HG03135 (cell line): ENCODE measurements around the gene FAU.
"Not testable (repeated sequence)": the region's sequence is repeated elsewhere in the genome, so short reads cannot be mapped to it uniquely, and the experiment has no call there.

Experiments
- ATAC-seq: cut with Tn5 transposase; IDR thresholded peaks from one replicate; pipeline ENCODE4 v1.9.1; 2021; ENCODE audit warnings: mild to moderate bottlenecking, moderate library complexity; ENCODE audit not compliant: unreplicated experiment

FAU gene

DNA sequence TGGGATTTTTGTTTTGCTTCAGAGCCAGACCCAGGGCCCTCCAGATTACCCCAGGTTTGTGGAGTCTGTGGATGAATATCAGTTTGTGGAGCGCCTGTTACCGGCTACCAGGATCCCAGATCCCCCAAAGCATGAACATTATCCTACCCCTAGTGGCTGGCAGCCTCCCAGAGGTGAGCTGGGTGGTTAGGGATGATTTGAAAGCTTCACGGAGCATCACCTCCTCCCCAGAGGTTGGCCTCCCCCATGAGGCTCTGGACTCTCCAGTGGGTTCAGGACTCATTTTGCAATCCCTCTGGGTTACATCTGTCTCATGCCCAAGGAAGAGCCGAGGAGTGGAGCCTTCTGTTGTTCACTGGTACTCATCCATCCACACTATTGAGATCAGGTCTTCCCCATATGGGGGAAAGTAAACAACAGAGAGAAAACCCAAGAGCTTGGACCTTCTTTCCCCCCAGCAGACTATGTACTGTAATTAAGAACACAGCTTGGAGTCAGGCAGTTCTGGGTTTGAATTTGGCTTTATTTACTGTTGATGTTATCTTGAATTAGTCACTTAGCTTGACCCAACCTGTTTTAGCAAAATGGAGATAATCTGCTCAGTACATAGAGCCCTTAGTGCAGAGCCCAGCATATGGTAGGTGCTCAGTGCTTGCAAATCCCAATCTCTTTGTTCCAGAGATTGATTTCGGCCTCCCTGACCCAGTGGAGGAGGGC, 2.7 kb upstream of the FAU start:
- ATAC-seq = no peak

DNA sequence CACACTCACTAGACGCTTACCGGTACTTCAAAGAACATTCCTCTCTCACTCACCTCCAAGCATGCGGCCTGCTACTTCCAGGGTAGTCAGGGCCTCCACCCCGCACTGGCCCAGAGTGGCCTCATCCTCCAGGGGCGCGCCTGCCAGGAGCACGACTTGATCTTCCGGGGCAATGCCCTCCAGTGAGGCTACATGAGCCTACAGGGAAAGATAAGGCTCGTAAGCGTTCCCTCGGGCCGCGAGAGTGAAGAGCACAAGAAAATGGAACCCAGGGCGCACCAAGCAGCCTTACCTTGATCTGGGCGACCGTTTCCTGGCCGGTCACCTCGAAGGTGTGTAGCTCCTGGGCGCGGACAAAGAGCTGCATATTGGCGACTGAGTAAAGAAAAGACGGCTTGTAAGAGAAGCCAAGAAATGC, 478 bp downstream of the FAU start:
- ATAC-seq = no peak

DNA sequence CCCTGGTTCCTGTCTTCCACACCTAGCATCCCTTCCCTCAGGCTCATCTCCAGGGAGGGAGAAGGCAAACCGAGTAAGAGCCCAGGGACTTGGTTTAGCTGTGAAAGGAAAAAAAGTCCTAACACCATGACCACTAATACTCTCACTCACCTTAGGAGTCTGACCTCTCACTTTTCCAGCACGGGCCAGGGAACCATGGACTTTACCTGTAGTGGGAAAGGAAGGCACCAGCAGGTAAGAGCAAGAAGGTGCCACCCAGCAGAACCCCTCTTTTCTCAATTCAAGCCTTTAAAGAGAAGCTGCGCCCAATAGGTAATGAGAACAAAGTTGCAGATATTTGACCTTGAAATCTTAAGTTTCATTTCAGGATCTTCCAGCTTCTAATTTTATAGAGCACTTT, 1.1 kb downstream of the FAU start:
- ATAC-seq = no peak

GRCh38 chr11:65119670-65119995, 2.3 kb downstream of the FAU start:
- no peak for ATAC-seq

DNA sequence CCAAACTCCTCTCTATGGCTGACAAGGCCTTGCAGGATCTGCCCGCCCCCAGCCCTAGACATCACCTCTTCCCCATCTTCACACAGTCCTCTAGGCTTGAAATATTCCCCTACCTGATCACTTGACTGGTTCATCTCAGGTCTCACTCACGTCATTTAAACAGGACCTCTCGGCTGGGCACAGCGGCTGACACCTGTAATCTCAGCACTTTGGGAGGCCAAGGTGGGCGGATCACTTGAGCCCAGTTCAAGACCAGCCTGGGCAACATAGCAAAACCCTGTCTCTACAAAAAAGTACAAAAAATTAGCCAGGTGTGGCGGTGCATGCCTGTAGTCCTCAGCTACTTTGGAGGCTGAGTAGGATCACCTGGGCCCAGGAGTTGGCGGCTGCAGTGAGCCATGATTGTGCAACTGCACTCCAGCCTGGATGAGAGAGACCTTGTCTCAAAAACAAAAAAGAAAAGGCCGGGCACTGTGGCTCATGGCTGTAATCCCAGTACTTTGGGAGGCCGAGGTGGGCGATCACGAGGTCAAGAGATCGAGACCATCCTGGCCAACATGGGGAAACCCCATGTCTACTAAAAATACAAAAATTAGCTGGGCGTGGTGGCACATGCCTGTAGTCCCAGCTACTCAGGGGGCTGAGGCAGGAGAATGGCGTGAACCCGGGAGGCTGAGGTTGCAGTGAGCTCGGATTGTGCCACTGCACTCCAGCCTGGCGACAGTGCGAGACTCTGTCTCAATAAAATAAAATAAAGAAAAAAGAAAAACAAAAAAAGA, 2.9 kb downstream of the FAU start:
- not testable (repeated sequence) for ATAC-seq

GRCh38 chr11:65118097-65118837, 3.7 kb downstream of the FAU start:
- ATAC-seq = no peak

GRCh38 chr11:65117206-65118096, 4.5 kb downstream of the FAU start, which contains the start of gene ZNHIT2:
Gene ZNHIT2 (minus strand): TSS chr11:65117701. CDS start chr11:65117653, 48 bp downstream.
- ATAC-seq = peak; percentile 46

DNA sequence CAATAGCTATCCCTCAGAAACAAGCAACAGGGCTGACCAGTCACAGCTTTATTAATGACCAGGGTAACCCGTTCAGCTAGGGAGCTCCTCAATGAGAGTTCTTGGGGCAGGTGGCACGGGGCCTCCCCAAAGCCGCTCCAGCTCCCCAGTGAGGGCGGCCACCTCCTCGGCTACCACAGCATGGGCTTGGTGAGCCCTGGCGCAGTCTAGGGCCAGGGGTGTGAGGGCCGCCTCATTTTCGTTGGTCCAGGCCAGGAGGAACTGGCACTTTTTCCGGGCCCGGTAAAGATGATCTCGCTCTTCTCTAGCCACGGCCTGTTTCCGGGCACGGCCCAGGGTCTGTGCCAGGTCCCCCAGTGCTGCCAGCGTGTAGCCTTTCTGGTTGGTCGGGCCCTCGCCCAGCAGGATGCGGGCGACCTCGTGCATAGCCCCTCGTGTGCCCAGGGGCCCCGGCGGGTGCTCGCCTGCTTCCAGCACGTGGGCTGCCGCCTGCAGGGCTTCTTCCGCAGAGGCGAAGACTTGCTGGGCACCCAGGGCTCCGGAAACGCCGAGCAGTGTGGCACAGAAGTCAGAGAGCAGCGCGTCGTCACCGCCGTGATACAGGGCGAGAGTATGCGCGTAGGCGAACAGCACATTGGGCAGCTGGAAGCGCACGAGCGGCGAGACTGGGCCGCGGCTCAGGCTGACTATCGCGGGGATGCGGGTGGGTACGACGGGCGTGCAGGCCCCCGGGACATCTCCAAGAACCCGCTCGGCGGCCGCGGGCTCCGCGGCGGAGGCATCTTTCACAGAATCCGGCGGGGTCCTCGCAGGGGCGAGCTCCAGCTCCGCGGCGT, 5.3 kb downstream of the FAU start:
- ATAC-seq = no peak

DNA sequence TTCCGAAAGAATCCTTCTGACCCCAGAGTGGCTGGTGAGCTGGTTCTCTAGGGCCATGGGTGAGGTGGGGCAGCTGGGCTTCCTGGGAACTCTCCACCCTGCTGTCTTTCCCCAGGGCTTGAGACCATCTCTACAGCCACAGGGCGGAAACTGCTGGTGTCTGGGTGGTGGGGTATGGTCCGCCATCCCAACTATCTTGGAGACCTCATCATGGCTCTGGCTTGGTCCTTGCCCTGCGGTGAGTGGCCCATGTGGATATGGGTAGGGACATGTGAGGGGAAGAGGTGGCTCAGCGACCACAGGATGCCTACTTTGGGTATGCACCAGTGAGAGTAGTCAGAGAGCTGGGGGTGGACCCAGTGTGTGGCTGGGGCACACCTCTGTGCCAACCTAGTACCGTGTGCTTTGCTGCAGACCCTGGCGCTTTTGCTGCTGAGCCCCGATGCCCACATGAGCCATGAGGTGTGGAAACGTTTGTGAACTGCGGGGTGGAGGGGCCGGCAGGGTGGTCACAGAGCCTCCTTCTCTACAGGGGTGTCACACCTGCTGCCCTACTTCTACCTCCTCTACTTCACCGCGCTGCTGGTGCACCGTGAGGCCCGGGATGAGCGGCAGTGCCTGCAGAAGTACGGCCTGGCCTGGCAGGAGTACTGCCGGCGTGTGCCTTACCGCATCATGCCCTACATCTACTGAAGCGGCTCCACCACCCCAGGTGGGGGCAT, 6.4 kb downstream of the FAU start:
- ATAC-seq = no peak

- no peak for ATAC-seq
Measured at GRCh38 chr11:65114538-65115171, 7.3 kb downstream of the FAU start.

GRCh38 chr11:65113839-65114238, 8.1 kb downstream of the FAU start:
- ATAC-seq = no peak

- no peak for ATAC-seq
Measured at GRCh38 chr11:65113361-65113756, 8.6 kb downstream of the FAU start.

GRCh38 chr11:65112546-65113360, 9.2 kb downstream of the FAU start:
- ATAC-seq = no peak

DNA sequence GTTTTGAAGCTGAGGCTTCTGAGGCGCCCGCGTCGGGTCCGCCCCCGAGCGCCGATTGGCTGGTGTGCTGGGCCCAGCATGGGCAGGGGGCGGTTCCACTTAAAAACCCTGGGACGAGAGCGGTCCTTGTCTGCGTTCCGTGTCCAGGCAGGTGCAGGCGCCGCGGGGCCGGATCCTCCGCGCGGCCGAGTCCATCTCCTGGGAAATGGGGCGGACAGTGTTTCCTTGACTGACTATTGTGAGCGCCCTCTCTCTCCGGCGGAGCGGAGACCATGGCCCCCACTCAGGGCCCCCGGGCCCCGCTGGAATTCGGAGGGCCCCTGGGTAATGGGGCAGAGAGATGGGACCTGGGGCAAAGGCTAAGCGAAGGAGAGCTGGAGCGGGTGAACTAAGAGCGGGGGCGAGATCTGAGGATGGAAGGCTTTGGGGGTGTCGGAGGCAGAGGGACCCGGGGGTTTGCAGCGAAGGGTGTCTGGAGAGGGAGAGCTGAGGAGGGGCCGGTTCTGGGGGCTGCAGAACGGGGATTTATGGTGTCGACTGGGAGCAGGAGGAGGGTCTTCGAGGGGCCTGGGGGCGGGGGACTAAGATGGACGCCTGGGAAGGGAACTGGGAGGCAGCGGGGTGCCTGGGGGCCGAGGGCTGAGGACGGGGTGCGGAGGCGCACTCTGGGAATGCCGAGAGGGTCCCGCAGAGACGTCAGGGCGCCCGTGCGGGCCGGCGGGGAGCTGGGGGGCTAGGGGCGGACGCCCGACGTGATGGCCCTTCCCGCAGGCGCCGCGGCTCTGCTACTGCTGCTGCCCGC, 10.0 kb downstream of the FAU start, which contains the start of gene TM7SF2:
Gene TM7SF2 (plus strand): TSS at position 129 of the 802 bp plus-strand sequence. CDS start 144 bp downstream, at position 273.
- ATAC-seq = peak; percentile 57

DNA sequence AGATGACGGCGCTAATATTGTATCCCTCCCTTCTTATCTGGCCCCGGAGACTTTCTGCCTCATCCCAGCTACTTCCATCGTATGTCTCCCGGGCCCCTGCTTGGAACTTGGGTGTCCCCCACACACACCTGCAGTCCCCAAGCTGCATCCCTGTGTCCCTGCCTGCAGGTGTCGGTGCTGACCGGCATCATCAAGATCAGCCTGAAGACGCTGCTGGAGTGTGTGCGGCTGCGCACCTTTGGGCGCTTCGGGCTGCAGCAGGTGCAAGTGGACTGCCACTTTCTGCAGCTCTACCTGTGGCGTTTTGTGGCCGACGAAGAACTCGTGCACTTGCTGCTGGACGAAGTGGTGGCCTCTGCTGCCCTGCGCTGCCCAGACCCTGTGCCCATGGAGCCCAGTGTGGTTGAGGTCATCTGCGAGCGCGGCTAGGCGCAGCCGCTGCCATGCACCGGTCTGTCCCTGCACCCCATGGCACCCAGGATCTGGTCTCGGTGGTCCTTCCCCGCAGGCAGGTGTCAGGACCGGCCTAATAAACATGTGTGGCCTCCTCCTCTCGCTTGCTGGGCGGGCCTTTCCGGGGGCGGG, 10.7 kb downstream of the FAU start:
- no peak for ATAC-seq

- ATAC-seq = no peak
Measured at GRCh38 chr11:65110354-65110861, 11.5 kb downstream of the FAU start.
